Testis (tissue), 3 donors: ENCODE measurements around the gene NRG2. TPM values are rescaled to one million over a fixed set of nuclear protein-coding genes. Genes with fewer than 3 reads are reported as not detected.

ENCODE experiments used
- DNase-seq: peaks from one replicate; pipeline ENCODE4 v3.0.0-alpha.2; 2019
- H3K27ac ChIP-seq, 2 donors: fragments of 200-600 bp; sonication (generic); one replicate each; pipeline ENCODE4 v1.5.1; 2019
- H3K27me3 ChIP-seq: fragments of 200-600 bp; sonication (generic); one replicate; pipeline ENCODE4 v1.5.1; 2019
- H3K36me3 ChIP-seq: fragments of 200-600 bp; sonication (generic); one replicate; pipeline ENCODE4 v1.5.1; 2017; ENCODE audit warnings: low read depth; ENCODE audit errors: missing control alignments
- H3K4me1 ChIP-seq: fragments of 200-600 bp; sonication (generic); one replicate; pipeline ENCODE4 v1.5.1; 2019
- H3K4me3 ChIP-seq, 2 donors: fragments of 200-600 bp; sonication (generic); one replicate each; pipeline ENCODE4 v1.5.1; 2017 to 2019
- H3K9me3 ChIP-seq: fragments of 200-600 bp; sonication (generic); one replicate; pipeline ENCODE4 v1.5.1; 2017
- CTCF ChIP-seq, 3 experiments: fragments of 450-650 bp in 2 of 3; fragments of 200-600 bp in 1 of 3; sonication (generic) in 1 of 3; IDR thresholded peaks; one replicate each; pipeline ENCODE4 v1.5.1; 2016 to 2019; ENCODE audit warnings: antibody characterized with exemption in 3 of 3, mild to moderate bottlenecking in 2 of 3, moderate library complexity in 1 of 3
- POLR2A ChIP-seq: fragments of 450-650 bp; IDR thresholded peaks from one replicate; pipeline ENCODE4 v1.6.1; 2017; ENCODE audit warnings: antibody characterized with exemption, mild to moderate bottlenecking, moderate library complexity
- WGBS, 2 donors: methylation state at CpG; one replicate each; pipeline ENCODE4 v1.1.5; 2018; 5-methylcytosine and 5-hydroxymethylcytosine counted together
- intact Hi-C: fragments of 100-400 bp; cut with DNase I; formaldehyde crosslinking; loops from one replicate; pipeline ENCODE4 v1.15.1; 2023; ENCODE audit warnings: low total_unique reads
- polyA plus RNA-seq: library from polyadenylated mRNA; stranded (reverse); fragments of 350-450 nt; fragmentation: Illumina TruSeq; extraction: RNeasy Lipid Tissue Mini Kit (QIAGEN cat#74804); gene quantifications from one replicate; pipeline ENCODE4 v1.2.3, GENCODE V29; 2014; ENCODE audit warnings: low read depth, low replicate concordance; ENCODE audit not compliant: insufficient read depth
- total RNA-seq, 2 donors: library from RNA; depleted of rRNA; stranded (reverse); fragments of >200 nt; gene quantifications; one replicate each; pipeline ENCODE4 v1.2.3, GENCODE V29; 2016

NRG2 gene
- total and polyA plus RNA-seq, 3 donors from 2014 or later, result 4.8 to 23.2 (median 13.0) TPM

- intact Hi-C loops, result no loop called here
- Histone ChIP-seq H3K4me1 (no peaks in the 10 kb centered on the region), H3K36me3 (no peaks in the 10 kb centered on the region), H3K4me3 (no peak overlapping the region), H3K9me3 (no peaks in the 10 kb centered on the region), H3K27ac (no peak overlapping the region), H3K27me3 (no peaks in the 10 kb centered on the region)
- WGBS, 2 donors, result 93 to 95% methylated on average over 2 of the region's 2 CpGs
- TF ChIP-seq CTCF (IDR thresholded peaks at IDR 0.05), result no peak
- no peak for TF ChIP-seq POLR2A
- DNase-seq, result no peak
Observed at GRCh38 chr5:140032296-140032695, 10.8 kb downstream of the NRG2 start.

DNA sequence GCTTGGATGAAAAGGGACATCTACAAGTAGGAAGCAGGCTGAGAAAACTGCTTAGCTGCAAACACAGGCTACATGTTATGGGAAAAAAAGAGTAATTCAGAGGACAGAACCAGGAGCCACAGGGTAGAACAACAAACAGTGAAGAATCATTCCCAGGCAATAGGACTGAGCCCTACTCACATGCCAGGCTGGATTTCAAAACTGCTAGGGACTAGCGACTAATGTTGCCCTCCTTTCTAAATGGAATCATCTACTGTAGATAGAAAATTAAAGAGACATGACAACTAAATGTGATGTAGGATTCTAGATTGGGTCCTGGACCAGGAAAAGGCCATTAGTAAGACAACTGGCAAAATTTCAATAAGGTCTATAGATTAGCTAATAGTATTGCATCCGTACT is 15.3 kb downstream of the NRG2 start:
- Histone ChIP-seq H3K27ac (no peak overlapping the region), H3K4me1 (no peaks in the 10 kb centered on the region), H3K9me3 (no peaks in the 10 kb centered on the region), H3K36me3 (no peaks in the 10 kb centered on the region), H3K27me3 (no peaks in the 10 kb centered on the region), H3K4me3 (no peak overlapping the region)
- no peak for DNase-seq
- intact Hi-C loops, result no loop called here
- TF ChIP-seq POLR2A (no peak), CTCF (IDR thresholded peaks at IDR 0.05) (no peak)
- 86 to 94% methylated on average over 2 of the region's 2 CpGs for WGBS, 2 donors

- H3K27ac ChIP-seq, result no peak overlapping the region
- 55 to 77% methylated on average over 3 of the region's 3 CpGs for WGBS, 2 donors
- TF ChIP-seq POLR2A (no peak), CTCF (IDR thresholded peaks at IDR 0.05) (no peak)
- no peak for DNase-seq
- no peaks in the 10 kb centered on the region for H3K27me3 ChIP-seq
- peaks cover 10% of the 10 kb centered on the region for H3K4me1 ChIP-seq
- intact Hi-C loops, result no loop called here
- H3K9me3 ChIP-seq, result no peaks in the 10 kb centered on the region
- no peaks in the 10 kb centered on the region for H3K36me3 ChIP-seq
- no peak overlapping the region for H3K4me3 ChIP-seq
Observed at GRCh38 chr5:140025736-140026135, 17.4 kb downstream of the NRG2 start.

DNA sequence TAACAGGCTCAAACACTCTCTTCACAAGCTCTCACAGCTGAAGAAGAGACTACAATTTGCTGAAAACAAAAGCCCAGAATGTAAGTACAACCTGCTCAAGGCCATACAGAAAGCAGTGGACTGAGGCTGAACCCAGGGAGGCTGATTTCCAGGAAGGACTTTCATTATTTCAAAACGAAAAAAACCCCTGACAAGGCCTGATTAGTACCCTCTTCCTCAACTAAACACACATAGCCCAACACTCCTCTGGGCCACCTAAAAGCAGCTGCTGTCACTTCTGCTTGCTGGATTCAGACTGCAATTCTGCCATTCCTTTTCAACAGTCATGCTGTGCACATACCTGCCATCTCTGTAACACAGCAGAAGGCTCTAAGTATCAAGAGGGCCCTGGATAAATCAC is 18.2 kb downstream of the NRG2 start:
- no peaks in the 10 kb centered on the region for H3K9me3 ChIP-seq
- TF ChIP-seq CTCF (IDR thresholded peaks at IDR 0.05) (no peak), POLR2A (no peak)
- no peak for DNase-seq
- H3K27me3 ChIP-seq, result no peaks in the 10 kb centered on the region
- no peak overlapping the region for H3K27ac ChIP-seq
- peaks cover 10% of the 10 kb centered on the region for H3K4me1 ChIP-seq
- intact Hi-C loops, result no loop called here
- no peak overlapping the region for H3K4me3 ChIP-seq
- 15 to 24% methylated on average over 1 of the region's 1 CpG for WGBS, 2 donors
- H3K36me3 ChIP-seq, result no peaks in the 10 kb centered on the region

GRCh38 chr5:140023611-140024191 is 19.4 kb downstream of the NRG2 start:
- WGBS, 2 donors, result 63 to 83% methylated on average over 6 of the region's 6 CpGs
- Histone ChIP-seq H3K4me1 (peaks cover 10% of the 10 kb centered on the region), H3K4me3 (no peak overlapping the region), H3K27ac (no peak overlapping the region), H3K27me3 (no peaks in the 10 kb centered on the region), H3K36me3 (no peaks in the 10 kb centered on the region), H3K9me3 (no peaks in the 10 kb centered on the region)
- intact Hi-C loops, result no loop called here
- DNase-seq, result no peak
- TF ChIP-seq POLR2A (no peak), CTCF (IDR thresholded peaks at IDR 0.05) (no peak)
